EL (cell line): ENCODE results near the gene MAB21L4.

ENCODE experiments used
- DNase-seq: peaks from one replicate; pipeline ENCODE4 v3.0.0-alpha.2; 2016

The MAB21L4 gene

DNA sequence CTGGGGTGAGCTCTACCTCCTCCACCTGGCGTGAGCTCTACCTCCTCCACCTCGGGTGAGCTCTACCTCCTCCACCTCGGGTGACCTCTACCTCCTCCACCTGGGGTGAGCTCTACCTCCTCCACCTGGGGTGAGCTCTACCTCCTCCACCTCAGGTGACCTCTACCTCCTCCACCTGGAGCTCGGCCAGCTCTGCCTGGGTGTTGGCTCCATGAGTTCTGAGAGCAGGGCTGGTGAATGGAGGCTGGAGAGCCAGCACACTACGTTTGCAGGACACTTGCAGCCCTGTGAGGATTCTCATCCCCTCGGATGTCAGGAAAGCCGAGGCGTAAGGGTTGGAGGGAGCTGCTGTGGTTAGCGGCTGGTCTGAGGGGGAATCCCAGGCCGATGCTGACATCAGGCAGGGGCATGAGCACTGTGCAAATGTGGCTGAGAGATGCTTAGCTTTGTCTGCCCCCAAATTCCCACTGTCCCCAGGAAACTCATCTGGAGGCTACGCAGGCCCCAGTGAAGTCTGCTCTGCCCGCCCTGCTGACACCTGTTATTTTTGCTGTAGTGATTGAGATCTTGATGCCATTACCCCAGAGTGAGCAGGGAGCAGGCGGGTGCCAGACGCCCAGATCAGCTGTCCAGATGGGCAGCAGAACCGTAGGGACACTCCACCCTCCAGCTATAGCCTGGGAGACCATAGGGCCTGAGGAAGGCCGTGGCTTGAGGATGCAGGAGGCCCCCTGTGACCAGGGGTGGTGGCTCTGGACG is 13.4 kb upstream of the MAB21L4 start:
- DNase-seq: no peak

DNA sequence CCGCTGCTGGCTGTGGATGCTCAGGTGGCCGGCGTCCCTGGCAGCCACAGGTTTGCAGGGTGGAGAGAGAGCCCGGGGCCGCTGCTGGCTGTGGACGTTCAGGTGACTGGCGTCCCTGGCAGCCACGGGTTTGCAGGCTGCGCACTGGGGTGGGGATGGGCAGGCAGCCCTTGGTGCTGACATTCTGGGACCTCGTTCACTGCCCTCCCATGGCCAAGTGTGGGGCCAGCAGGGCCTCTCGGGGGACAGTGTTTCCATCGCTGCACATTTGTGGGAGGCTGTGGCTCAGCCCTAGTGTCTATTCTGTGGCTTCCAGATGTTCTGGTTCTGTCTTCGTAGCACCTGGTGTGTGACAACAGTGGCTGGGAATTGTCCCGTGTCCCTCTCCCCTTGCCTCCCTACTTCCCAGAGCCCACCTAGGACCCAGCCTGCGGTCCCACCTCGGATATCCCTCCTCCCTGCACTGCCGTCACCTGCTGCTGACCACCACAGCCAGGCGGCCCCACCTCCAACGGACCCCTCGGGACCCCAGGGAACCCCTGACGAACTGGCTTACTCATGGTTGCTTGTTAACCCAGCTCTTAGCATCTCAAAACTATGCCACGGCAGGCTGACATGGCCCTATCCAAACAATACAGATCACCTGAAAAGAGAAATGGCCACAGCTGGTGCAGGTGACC is 11.1 kb upstream of the MAB21L4 start:
- DNase-seq: no peak

DNA sequence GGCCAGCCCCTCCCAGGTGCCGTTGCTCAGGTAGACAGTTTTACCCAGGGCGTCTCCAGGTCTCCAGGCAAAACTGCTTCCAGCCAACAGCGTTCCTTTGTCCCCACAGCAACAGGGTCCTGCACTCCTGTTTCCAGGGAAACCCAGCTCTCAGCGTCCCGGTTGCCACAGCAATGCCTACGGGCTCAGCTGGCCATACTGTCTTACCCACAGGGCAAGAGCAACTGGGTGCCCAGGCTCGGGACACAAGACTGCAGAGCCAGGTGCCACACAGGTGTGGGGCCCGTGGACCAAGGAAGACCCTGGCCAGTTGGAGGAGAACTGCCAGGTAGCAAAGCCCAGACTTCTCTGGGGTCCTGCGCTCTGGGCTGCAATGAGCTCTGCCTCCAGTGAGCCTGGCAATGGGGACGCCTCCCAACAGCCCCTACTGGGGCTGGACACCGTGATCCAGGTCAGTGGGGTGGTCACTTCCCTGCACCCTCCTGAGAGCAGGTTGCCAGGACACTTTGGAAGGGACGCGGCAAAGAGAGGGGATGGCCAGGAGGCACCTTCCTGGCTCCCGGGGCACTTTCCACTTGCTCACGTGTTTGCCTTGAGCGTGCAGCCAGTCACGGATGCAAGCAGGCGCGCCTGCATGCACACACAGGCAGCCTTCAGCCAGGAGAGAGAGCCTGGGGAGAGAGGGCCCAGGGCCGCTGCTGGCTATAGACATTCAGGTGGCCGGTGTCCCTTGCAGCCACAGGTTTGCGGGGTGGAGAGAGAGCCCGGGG is 10.4 kb upstream of the MAB21L4 start, which contains the start of gene CROCC2:
Gene CROCC2, plus strand, starts transcription at position 196 of the 770 bp plus-strand sequence. Its CDS starts 178 bp downstream, at position 374.
- no peak for DNase-seq

DNA sequence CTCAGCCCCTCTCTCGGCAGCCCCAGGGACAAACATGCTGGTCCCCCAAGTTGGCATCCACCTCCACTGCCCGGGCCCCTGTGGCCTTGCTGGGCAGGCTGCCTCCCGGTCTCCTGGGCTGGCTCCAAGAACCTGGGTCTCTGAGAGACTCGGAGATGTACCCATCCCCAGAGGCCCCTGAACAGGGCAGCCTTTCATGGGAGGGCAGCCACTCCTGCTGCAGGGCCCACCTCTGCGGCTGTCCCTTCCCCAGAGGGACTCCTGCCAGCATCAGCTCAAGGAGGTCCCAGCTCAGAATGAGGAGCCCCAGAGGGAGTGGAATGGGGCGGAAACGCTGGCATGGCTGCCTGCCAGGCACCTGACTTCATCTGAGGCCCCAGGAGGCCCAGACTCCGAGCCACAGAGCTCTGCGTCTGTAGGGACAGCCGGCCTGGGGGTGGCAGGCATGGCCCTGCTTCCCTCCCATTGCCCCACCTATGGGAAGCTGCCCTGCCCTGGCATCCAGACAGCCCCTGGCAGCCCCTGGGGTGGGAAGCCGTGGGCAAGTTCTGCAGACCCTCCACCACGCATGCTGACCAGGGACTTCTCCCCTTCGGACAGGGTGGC is 9.3 kb upstream of the MAB21L4 start:
- DNase-seq: no peak

DNA sequence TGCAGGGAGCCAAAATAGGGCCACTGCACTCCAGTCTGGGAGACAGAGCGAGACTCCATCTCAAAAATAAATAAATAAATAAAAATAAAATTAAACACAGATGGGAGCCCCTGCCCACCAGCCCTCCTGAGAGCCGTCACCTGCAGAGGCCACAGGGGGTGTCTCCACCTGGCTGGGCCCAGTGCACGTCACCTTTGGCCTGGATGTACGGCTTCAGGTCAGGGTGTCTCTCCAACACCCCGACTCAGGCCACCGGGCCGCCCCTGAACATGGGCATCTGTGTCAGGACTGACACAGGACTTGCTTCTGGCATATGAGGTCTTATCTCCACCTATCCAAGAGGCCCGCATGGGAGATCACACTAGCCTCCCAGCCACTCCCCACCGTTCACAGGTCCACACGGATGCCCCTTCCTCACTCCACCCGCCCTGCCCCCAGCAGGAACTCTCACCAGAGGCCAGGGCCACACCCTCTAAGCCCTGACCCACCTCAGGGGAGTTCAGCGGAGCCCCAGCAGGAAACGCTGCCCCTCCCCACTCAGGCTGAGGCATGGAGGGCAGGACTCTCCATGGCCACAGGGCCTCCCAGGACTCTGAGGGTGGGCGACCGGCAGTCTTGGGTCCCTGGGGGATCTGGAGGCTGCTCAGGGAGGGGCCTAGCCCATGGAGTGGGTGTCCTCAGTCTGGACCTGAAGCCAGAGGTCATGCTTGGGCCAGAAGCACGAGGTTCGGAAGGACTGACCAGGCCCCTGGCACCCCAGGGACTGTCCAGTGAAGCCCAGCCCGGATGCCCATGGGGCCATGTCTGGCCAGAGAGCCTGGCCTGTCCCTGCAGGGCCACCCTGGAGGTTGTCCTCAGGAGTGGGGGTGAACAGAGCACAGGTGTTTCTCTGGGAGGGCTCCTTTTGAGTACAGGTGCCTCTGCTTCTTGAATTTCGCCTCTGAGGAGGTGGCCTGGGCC is 8.5 kb upstream of the MAB21L4 start:
- DNase-seq: no peak

DNA sequence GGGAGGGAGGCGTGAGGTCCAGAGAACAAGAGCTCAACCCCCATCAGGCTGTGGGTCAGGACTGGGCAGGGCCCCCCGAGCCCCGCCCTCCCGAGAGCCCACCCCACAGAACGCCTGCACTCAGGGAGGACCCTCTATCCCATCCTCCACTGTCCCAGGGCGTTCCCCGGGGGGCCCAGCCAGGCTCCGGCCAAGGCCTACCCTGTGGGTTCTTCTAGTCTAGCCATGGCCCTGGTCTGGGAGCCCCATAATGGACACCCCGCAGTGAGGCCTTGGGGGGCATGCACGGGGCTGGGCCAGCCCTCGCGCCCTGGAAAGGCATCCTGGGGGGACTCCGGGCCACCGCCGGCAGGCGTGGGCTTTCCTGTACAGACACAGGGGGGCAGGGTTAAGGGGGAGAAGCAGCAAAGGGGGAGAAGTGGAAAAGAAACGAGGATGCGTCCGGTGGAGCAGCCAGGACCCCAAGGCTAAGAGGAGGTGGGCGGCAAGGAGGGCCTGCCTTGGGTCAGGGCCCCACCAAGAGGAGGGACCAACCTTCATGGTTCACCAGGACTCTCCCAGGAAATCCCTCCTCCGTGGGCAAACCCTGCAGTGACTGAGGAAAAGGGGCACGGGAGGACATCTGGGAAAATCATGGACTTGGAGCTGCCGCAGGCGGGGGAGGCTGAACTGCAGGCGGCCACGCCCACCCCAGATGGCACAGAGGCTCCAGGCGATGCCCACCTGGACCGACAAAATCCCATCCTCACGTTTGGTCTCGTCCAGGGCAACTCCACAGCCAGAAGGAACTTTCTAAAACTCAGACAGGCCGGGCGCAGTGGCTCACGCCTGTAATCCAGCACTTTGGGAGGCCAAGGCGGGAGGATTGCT is 7.5 kb upstream of the MAB21L4 start:
- DNase-seq: no peak

DNA sequence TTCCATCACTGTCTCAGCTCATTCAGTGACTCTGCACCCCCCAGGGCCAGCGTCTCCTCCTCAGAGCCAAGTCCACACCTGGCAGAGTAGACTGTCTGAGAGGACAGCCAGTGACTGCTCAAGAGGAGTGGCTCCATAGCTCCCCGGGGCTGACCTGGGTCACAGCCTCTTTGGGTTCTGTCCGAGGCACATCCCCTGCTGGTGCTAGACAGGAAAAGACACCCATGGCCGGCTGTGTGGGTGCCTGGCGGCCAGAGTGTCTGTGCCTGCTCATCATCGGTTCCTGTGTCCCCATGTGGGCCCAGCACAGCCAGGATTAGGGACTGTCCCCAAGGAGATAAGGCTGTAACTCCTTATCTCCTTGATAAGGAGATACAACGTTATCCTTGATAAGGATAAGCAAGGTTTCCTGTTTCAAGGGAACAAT is 6.7 kb upstream of the MAB21L4 start:
- no peak for DNase-seq

DNA sequence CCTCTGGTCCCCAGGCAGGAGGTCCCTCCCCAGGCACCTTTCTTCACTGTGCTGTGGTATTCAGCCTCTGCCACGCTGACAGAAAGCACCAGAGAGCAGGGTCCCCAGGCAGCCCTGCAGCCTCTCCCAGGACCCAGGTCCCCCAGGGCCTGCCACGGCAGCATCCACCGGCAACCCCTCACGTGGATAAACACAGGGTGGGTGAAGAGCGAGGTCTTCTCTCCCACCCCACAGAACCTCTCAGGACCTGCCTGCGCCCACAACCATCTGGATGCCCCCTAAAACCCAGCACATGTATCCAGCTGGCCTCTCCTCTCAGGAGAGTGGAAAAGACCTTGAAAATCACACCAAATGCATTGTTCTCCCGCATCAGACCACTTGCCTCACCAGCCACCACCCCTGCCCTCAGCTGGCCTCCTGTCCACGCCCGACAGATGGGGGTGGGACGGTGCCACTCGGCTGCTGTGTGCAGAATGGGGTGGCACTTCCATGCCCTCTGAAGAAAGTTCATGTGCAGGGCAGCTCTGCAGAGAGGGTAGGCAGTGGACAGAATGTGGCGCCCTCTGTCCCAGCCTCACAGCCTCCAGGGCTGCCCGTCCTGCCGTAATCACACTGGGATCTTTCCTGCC is 6.1 kb upstream of the MAB21L4 start:
- no peak for DNase-seq

DNA sequence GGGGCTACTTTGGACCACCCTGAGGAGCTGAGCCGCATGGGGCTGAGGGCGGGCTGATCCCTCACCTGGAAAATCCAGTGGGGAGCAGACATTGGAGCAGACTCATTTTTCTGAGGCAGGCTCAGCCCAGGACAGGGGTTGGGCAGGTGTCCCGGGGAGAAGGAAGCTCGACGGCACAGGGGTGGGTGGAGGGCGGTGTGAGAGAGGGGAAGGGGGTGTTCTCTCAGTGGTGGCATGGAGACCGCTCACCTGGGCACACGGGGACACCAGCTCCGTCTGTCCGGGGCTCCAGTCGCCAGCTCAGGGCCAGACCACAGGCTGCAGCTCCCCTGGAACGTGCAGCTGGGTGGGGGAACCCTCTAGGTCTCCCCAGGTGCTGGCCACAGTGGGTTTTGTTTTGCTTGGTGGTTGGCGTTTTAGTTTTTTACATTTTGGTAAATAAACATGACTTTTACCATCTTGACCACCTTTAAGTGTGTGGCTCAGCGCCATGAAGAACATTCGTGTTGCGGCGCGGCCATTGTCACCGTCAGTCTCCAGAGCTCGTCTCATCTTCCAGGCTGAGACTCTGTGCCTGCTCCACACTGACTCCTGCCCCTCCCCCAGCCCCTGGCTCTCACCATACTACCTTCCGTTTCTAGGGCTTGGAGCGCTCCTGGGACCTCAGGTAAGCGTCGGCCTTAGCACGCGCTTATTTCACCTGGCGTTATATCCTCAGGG is 4.3 kb upstream of the MAB21L4 start:
- DNase-seq: no peak

DNA sequence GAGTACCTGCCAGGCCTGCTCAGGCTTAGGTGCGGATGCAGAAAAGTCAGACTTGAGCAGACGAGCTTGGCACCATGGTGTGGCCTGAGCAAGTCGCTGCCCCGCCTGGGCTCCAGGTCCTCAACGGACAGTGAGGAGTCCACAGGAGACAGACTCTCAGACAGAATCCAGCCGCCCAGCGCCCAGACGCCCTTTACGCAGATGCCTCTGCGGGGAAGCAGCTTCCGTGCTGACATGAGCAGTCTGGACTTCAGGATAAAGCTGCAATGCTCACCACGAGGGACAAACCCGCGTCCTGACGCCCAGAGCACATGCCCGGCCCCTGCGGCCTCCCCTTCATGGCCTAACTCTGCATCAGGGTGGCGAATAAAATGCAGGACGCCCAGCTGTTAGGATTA is 3.5 kb upstream of the MAB21L4 start:
- DNase-seq: no peak

DNA sequence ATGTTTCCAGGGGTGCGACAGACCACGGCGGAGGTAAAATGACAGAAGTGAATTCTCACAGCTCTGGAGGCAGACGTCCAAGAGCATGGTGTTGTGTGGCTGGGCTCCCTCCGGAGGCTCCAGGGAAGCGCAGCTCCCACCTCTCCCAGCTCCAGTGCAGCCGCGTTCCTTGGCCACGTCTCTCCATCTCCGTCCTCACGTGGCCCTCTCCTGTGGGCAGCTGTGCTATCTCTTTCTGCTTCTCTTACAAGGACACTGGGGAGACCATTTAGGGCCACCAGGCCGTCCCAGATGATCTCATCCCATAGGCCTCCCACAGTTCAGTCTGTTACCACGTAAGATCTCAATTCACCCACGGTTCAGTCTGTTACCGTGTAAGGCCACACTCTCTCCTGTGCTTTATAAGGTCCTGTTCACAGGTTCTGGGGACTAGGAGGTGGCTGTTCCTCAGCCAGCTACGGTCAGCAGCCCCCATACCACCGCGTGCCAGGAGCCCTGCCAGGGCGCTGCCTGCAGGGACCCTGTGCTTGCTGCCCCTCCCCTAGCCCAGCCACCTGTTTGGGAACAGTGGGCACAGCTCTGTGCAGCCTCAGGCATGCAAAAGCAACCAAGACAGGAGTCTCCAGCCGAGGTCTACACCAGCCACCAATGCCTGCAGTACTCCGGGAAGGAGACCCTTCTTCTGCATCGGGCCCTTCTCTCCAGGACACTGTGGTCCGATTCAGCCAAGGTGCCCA is 2.9 kb upstream of the MAB21L4 start:
- DNase-seq: no peak

DNA sequence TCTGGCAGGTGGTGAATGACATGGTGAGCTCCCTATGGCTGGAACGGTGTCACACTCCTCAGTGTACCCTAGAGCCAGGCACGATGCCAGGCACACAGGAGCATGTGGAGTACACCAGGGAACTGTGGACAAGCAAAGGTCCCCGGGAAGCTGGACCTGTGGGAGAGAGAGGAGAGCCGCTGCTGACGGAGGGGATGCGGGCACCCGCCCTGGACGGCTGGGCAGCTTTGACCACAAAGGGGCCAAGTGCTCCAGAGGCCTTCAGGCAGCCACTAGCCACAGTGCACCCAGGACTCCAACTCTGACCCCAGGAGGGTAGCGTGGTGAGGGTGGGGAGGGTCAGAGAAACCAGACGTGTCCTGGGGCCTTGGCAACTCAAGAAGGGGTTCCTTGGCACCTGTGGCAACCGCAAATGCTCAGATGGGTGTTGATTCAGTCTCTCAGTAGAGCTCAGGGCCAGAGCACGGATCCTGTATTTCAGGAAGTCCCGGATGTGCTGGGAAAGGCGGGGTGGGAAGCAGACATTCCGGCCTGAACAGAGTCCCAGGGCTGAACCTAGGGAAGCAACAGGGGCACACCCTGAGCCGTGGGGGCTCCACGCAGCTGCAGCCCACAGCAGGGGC is 2.3 kb upstream of the MAB21L4 start:
- DNase-seq: no peak

DNA sequence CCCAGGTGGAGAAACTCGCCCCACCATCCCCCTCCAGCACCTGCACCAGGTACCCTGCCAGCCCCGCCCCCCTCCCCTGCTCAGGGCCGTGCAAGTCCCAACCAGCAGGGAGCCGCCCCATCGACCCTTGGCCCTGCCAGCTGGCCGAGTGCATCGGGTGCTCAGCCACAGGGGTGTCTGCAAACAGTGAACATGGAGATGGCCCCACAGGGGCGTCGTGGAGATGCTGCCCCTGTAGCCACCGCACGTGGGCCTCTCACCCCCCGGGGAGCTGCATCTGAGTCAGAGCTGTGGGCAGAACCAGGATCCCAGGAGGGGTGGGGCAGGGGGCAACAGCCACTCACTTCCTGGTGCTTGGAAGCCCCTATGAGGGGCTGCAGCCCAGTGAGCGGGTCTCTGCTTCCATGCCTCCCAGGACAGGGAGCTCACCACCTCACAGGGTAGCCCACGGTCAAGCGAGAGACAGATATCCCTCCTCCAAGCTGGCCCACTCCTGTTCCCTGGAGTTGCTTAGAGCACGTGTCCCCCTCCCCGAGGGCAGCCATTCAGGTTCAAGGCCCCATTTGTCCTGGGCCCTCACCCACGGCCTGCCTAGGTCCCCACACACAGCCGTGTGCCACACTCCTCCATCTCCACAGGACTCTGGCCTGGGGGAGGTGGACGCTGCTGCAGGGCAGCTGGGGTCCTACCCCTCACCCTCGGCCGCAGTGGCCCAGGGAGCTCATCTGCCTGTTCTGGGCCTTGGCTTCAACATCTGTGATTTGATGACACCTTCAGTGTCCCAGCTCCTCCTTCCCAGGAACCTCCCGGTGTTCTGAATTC is 1.1 kb upstream of the MAB21L4 start:
- no peak for DNase-seq

DNA sequence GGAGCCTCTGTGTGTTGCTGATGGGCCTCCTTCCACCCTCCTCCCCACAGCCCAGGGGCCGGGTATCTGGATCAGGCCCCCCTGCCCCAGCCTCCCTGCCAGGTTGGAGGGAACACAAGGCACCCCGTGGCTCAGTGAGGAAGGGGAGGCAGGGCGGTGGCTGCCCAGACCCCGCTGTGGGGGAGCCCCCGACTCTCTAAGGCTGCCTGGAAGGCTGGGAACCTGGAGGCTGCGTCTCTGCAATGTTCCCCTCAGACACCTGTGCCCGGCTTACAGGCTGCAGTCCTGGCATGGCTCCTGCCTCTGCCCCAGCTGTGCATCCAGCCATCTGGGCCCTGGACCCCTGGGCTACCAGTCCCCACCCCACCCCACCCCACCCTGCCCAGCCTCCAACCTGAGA is 438 bp upstream of the MAB21L4 start:
- no peak for DNase-seq

DNA sequence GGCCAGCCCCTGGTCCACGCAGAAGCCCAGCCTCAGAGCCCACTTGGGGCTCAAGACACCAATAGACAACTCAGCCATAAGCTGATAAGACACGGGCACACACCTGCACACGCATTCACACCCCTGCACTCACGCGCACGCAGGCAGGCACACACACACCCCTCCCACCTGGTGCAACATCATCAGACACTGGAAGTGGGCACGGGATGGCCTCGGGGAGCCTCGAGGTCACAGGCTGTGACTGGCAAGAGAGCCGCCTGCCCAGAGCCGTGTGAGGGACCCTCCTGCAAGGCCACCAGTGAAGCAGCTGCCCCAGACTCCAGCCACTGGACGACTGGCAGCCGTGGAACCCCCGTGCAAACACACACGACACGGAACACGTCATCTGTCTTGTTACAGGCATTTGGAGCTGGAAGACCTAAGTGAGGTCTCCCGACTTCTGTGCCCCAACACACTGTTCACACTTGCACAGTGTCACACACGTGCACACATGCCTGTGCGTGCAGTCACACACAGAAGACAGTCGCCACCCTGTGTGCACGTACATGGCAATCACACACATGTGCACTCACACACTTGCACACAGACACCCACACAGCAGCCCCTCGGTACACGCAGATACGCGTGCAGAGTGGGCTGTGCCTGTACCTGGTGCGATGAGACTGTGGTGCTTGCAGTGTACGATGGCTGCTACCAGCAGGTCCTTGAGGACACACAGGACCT is 959 bp downstream of the MAB21L4 start:
- no peak for DNase-seq

DNA sequence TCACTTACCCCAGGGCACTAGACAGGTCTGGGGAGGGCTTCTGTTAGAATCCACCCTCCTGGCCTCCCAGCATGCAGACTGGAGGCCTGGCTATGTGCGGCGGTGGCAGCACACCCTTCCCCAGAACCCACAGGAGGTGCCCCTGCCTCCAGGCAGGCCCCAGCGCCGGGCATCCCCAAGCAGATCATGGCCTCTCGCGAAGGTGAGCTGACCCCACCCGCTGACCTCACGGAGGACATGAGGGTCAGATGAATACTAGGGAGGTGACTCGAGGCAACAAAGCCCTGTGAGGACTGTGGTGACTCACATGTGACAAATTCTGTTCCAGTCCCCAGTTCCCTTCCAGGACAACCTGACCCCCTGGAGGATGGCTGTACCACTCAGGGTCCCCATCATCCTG is 1.9 kb downstream of the MAB21L4 start:
- DNase-seq: no peak

DNA sequence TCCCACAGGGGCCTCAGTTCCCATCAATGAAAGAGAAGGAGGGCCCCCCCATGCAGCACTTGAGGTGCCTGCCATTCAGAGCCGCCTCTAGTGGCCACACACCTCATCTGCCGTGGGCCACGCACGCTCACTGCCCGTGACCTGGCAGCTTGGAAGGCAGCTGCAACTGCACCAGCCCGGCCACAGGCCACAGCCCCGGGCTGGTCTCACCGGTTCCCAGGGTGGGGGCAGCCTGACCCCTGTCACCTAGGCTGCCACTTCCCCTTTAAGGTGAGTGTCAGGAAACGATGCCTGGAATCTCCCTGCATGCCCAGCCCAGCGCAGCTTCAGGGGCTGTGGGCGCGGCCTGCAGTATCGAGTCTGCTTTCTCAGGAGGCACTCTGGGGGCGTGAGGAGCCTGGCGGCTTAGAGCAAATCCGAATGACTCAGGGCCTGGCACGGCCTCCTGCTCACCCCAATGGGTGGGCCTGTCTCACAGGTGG is 2.6 kb downstream of the MAB21L4 start:
- peak; percentile 48 for DNase-seq
